ENCODE measurements around the gene MSI2. TPM values are rescaled to one million over a fixed set of nuclear protein-coding genes. Genes with fewer than 3 reads are reported as not detected.
"Not testable (repeated sequence)": the region's sequence is repeated elsewhere in the genome, so short reads cannot be mapped to it uniquely, and the experiment has no call there.

The MSI2 gene
- total RNA-seq, 1 donor from 2014 or later, result 44.6 TPM

GRCh38 chr17:57603978-57604377 lies 347.7 kb downstream of the MSI2 start:
- no peak for DNase-seq

- DNase-seq, result no peak
Observed at GRCh38 chr17:57604771-57605674, 348.7 kb downstream of the MSI2 start.

GRCh38 chr17:57605675-57606105 lies 349.4 kb downstream of the MSI2 start:
- DNase-seq, result no peak

GRCh38 chr17:57606111-57606875 lies 350.0 kb downstream of the MSI2 start:
- DNase-seq, result no peak

- DNase-seq, result no peak
Observed at GRCh38 chr17:57607553-57608120, 351.3 kb downstream of the MSI2 start.

- no peak for DNase-seq
Observed at GRCh38 chr17:57608369-57609124, 352.2 kb downstream of the MSI2 start.

- no peak for DNase-seq
Observed at GRCh38 chr17:57609125-57609877, 353.0 kb downstream of the MSI2 start.

GRCh38 chr17:57609878-57610270 lies 353.6 kb downstream of the MSI2 start:
- DNase-seq, result no peak

- DNase-seq, result no peak
Observed at GRCh38 chr17:57612202-57613071, 356.1 kb downstream of the MSI2 start.

- no peak for DNase-seq
Observed at GRCh38 chr17:57614742-57615141, 358.4 kb downstream of the MSI2 start.

- no peak for DNase-seq
Observed at GRCh38 chr17:57615836-57616757, 359.8 kb downstream of the MSI2 start.

- DNase-seq, result no peak
Observed at GRCh38 chr17:57617218-57617617, 360.9 kb downstream of the MSI2 start.

- no peak for DNase-seq
Observed at GRCh38 chr17:57619061-57619937, 363.0 kb downstream of the MSI2 start.

- no peak for DNase-seq
Observed at GRCh38 chr17:57620576-57620975, 364.3 kb downstream of the MSI2 start.

- DNase-seq, result not testable (repeated sequence)
Observed at GRCh38 chr17:57621791-57622190, 365.5 kb downstream of the MSI2 start.

- no peak for DNase-seq
Observed at GRCh38 chr17:57622306-57622682, 366.0 kb downstream of the MSI2 start.

GRCh38 chr17:57622683-57623433 lies 366.5 kb downstream of the MSI2 start:
- no peak for DNase-seq

GRCh38 chr17:57623620-57624019 lies 367.3 kb downstream of the MSI2 start:
- DNase-seq, result no peak
